A549 (cell line): ENCODE data around the gene OR1F1. TPM values are rescaled to one million over a fixed set of nuclear protein-coding genes. Genes with fewer than 3 reads are reported as not detected.
A peak's percentile ranks its signal among the peaks of the same experiment; 100 is the strongest.

Experiments
- ATAC-seq, 2 experiments: fragments of 200-7000 bp in 1 of 2; fragments of >200 bp in 1 of 2; cut with Nextera tagmentation in 1 of 2; cut with Tn5 transposase in 1 of 2; 3 replicates each; pipeline versions ENCODE4 v1.8.0 to v1.9.1; 2018 to 2020; ENCODE audit warnings: mild to moderate bottlenecking in 1 of 2, moderate library complexity in 1 of 2
- CTCF ChIA-PET: fragments of 300-600 bp; sonication (Branson Sonifier 250); formaldehyde crosslinking; extraction: SDS; loops from one replicate; lab custom pipeline; 2021; ENCODE audit warnings: antibody characterized with exemption, inconsistent platforms; lab: Yijun Ruan, JAX
- POLR2A ChIA-PET: fragments of 350-600 bp; formaldehyde crosslinking; extraction: SDS; loops from one replicate; lab custom pipeline; 2021; ENCODE audit warnings: antibody characterized with exemption, inconsistent platforms; lab: Yijun Ruan, JAX
- DNase-seq, 2 experiments: peaks; one replicate each; pipeline versions ENCODE4 v3.0.0 to v3.0.0-alpha.2; 2011 to 2016; ENCODE audit warnings: low read depth in 1 of 2, low spot score in 1 of 2
- FAIRE-seq: peaks from 2 replicates; lab custom pipeline; 2011; peaks lifted over from hg19 to GRCh38; lab: Jason Lieb, UNC
- H3K27ac ChIP-seq, 2 experiments: fragments of >200 bp; sonication (Bioruptor Twin); formaldehyde crosslinking; 3 replicates each; pipeline ENCODE4 v1.5.1; 2016 to 2017
- H3K4me1 ChIP-seq: fragments of >200 bp; sonication (Bioruptor Twin); formaldehyde crosslinking; 3 replicates; pipeline ENCODE4 v1.6.1; 2016
- H3K4me2 ChIP-seq: fragments of >200 bp; sonication (Bioruptor Twin); formaldehyde crosslinking; 3 replicates; pipeline ENCODE4 v1.6.1; 2016
- H3K4me3 ChIP-seq: fragments of >200 bp; sonication (Bioruptor Twin); formaldehyde crosslinking; 3 replicates; pipeline ENCODE4 v1.5.1; 2016
- H3K9me3 ChIP-seq: fragments of >200 bp; sonication (Bioruptor Twin); formaldehyde crosslinking; 3 replicates; pipeline ENCODE4 v1.6.1; 2016
- CBX2 ChIP-seq: fragments of 200-600 bp; sonication (generic); IDR thresholded peaks from 2 replicates; pipeline ENCODE4 v1.6.1; 2016; ENCODE audit warnings: low read depth, mild to moderate bottlenecking, borderline replicate concordance
- CHD4 ChIP-seq: fragments of 200-600 bp; sonication (generic); IDR thresholded peaks from 2 replicates; pipeline ENCODE4 v1.6.1; 2016; ENCODE audit warnings: antibody characterized with exemption, mild to moderate bottlenecking, borderline replicate concordance
- ESRRA ChIP-seq: fragments of 150-350 bp; IDR thresholded peaks from 2 replicates; pipeline ENCODE4 v1.6.1; 2014; ENCODE audit warnings: mild to moderate bottlenecking, low read length, borderline replicate concordance
- HDAC2 ChIP-seq: fragments of 200-600 bp; sonication (generic); IDR thresholded peaks from 2 replicates; pipeline ENCODE4 v1.6.1; 2016
- HEYL ChIP-seq: fragments of 250-450 bp; sonication (Bioruptor Pico); IDR thresholded peaks from 2 replicates; pipeline ENCODE4 v1.8.0; 2021; ENCODE audit warnings: mild to moderate bottlenecking, moderate library complexity
- HOXB5 ChIP-seq: fragments of 250-450 bp; sonication (Bioruptor Pico); IDR thresholded peaks from 2 replicates; pipeline ENCODE4 v1.5.0; 2020; ENCODE audit warnings: mild to moderate bottlenecking, moderate library complexity
- MYC ChIP-seq: IDR thresholded peaks from 2 replicates; pipeline ENCODE4 v1.6.1; 2012; ENCODE audit warnings: mild to moderate bottlenecking, inconsistent platforms, low read length, improper control_type of control experiment, borderline replicate concordance
- NFE2L2 ChIP-seq: fragments of 150-350 bp; conservative IDR thresholded peaks from 2 replicates; pipeline ENCODE4 v1.6.1; 2014; ENCODE audit warnings: low read length
- NR3C1 ChIP-seq: fragments of >200 bp; sonication (Bioruptor Twin); formaldehyde crosslinking; IDR thresholded peaks from 3 replicates; pipeline ENCODE4 v1.6.1; 2017
- PHF8 ChIP-seq: fragments of 200-600 bp; sonication (generic); IDR thresholded peaks from 2 replicates; pipeline ENCODE4 v1.6.1; 2016; ENCODE audit warnings: low read depth, mild to moderate bottlenecking, antibody characterized with exemption, moderate library complexity, borderline replicate concordance
- RAD21 ChIP-seq, 2 experiments: fragments of >200 bp in 1 of 2; sonication (Bioruptor Twin) in 1 of 2; formaldehyde crosslinking in 1 of 2; IDR thresholded peaks in 1 of 2; conservative IDR thresholded peaks in 1 of 2; 2 replicates in 1 of 2; 3 replicates in 1 of 2; pipeline ENCODE4 v1.6.1; 2012 to 2018; ENCODE audit warnings: inconsistent platforms in 1 of 2
- SREBF2 ChIP-seq: fragments of 450-650 bp; IDR thresholded peaks from 2 replicates; pipeline ENCODE4 v1.6.1; 2014; ENCODE audit warnings: mild to moderate bottlenecking, moderate library complexity
- TFCP2L1 ChIP-seq: fragments of 250-450 bp; sonication (Bioruptor Pico); IDR thresholded peaks from 2 replicates; pipeline ENCODE4 v1.5.0; 2021; ENCODE audit warnings: mild to moderate bottlenecking
- WGBS: methylation state at CpG from one replicate; pipeline ENCODE4 v1.1.6; 2017; ENCODE audit errors: missing lambda C conversion rate; 5-methylcytosine and 5-hydroxymethylcytosine counted together
- polyA plus RNA-seq, 4 experiments: library from polyadenylated mRNA; depleted of rRNA in 3 of 4; stranded (reverse); fragments of >200 nt; fragmentation: RNase III in 1 of 4; extraction: RNeasy Plus Mini Kit Qiagen cat#74134 plus additional on column Dnase treatment in 1 of 4; gene quantifications; 2 replicates in 3 of 4; 3 replicates in 1 of 4; pipeline ENCODE4 v1.2.3, GENCODE V29; 2011 to 2017
- TF ChIP-seq, protein P1 (sequence below): fragments of 150-350 bp; IDR thresholded peaks from 2 replicates; pipeline ENCODE4 v1.6.1; 2014; ENCODE audit warnings: low read depth, mild to moderate bottlenecking, low read length
- TF ChIP-seq, protein P2 (sequence below): IDR thresholded peaks from 2 replicates; pipeline ENCODE4 v1.6.1; 2012
- TF ChIP-seq, protein P3 (sequence below): fragments of >200 bp; sonication (Bioruptor Twin); formaldehyde crosslinking; IDR thresholded peaks from 3 replicates; pipeline ENCODE4 v1.6.1; 2016
- TF ChIP-seq, protein P4 (sequence below): fragments of >200 bp; sonication (Bioruptor Twin); formaldehyde crosslinking; IDR thresholded peaks from 3 replicates; pipeline ENCODE4 v1.5.1; 2016
- TF ChIP-seq, protein P5 (sequence below): fragments of 250-450 bp; sonication (Bioruptor Pico); IDR thresholded peaks from 2 replicates; pipeline ENCODE4 v1.5.0; 2021; ENCODE audit warnings: mild to moderate bottlenecking, moderate library complexity, borderline replicate concordance
- TF ChIP-seq, protein P6 (sequence below): fragments of 450-650 bp; IDR thresholded peaks from 2 replicates; pipeline ENCODE4 v1.6.1; 2014; ENCODE audit warnings: antibody characterized with exemption
- TF ChIP-seq, protein P7 (sequence below): fragments of 200-600 bp; sonication (generic); IDR thresholded peaks from 2 replicates; pipeline ENCODE4 v1.6.1; 2016; ENCODE audit warnings: antibody characterized with exemption, mild to moderate bottlenecking, moderate library complexity

The OR1F1 gene
- polyA plus RNA-seq, 2 of the 4 experiments (the other 2 are of a cell fraction), result 0.31 to 1.3 TPM

DNA sequence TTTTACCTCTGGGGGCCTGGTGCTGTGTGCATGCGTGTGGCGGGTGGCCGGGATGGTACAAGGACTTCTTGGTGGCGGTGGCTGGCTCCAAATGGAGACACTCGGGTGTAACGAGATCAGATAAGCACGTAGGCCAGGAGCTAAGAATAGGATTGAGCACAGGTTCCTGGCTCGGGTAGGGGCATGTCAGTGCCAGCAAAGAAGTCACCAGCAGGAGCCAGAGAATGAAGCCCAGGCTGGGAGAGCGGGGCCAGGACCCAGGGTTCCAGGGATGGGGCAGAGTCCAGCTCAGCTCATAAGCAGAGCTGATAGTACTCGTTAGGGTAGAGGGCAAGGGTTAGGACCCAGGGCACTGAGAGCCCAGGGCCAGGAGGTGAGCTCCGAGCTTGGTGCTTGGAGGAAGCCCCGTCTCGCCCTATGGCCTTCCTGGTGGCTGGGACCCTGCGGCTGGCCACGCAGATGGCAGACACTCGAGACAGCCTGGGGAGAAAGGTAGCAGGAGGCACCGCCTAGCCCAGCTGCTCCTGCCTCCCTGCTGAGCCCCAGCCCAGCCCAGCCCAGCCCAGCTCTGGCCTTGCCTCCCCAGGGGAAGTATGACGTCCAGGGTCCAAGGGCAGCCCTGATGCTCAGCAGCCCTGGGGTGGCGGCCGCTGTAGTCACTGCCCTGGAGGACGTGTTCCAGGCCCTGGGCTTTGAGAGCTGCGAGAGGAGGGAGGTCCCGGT is 44.2 kb upstream of the OR1F1 start:
- ATAC-seq (peak; percentile 6 to 14; a peak in 2 of 6 replicates), FAIRE-seq (no peak), DNase-seq (no peak)
- no peaks in the 10 kb centered on the region for H3K4me1 ChIP-seq
- H3K27ac ChIP-seq, result no peak overlapping the region
- WGBS, result 84% methylated on average over 15 of the region's 23 CpGs
- CTCF ChIA-PET, result interaction anchor here (0.8 to 11.2 kb wide), 3 partner anchors 9 to 43 kb away, joined by 4 to 158 read pairs (median 9); partner anchors contain the start of gene ZNF213
- POLR2A ChIA-PET, result interaction anchor here (2.3 kb wide), 1 partner anchor 9 kb away, joined by 23 read pairs; the partner anchor contains the start of gene ZNF213
- H3K4me3 ChIP-seq, result no peak overlapping the region
- no peaks in the 10 kb centered on the region for H3K9me3 ChIP-seq
- TF ChIP-seq, protein P1, sequence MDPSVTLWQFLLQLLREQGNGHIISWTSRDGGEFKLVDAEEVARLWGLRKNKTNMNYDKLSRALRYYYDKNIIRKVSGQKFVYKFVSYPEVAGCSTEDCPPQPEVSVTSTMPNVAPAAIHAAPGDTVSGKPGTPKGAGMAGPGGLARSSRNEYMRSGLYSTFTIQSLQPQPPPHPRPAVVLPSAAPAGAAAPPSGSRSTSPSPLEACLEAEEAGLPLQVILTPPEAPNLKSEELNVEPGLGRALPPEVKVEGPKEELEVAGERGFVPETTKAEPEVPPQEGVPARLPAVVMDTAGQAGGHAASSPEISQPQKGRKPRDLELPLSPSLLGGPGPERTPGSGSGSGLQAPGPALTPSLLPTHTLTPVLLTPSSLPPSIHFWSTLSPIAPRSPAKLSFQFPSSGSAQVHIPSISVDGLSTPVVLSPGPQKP, result no peak
- TF ChIP-seq NR3C1 (no peak), ESRRA (no peak), CHD4 (no peak), RAD21 (conservative IDR thresholded peaks at IDR 0.05 in 1 of 2, IDR thresholded peaks at IDR 0.05 in 1 of 2) (no peak), HOXB5 (CRISPR knock-in tag) (no peak), PHF8 (no peak), TFCP2L1 (CRISPR knock-in tag) (no peak), HEYL (CRISPR knock-in tag) (no peak)
- TF ChIP-seq, protein P2, sequence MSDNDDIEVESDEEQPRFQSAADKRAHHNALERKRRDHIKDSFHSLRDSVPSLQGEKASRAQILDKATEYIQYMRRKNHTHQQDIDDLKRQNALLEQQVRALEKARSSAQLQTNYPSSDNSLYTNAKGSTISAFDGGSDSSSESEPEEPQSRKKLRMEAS, result no peak
- TF ChIP-seq, protein P3, sequence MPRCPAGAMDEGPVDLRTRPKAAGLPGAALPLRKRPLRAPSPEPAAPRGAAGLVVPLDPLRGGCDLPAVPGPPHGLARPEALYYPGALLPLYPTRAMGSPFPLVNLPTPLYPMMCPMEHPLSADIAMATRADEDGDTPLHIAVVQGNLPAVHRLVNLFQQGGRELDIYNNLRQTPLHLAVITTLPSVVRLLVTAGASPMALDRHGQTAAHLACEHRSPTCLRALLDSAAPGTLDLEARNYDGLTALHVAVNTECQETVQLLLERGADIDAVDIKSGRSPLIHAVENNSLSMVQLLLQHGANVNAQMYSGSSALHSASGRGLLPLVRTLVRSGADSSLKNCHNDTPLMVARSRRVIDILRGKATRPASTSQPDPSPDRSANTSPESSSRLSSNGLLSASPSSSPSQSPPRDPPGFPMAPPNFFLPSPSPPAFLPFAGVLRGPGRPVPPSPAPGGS, result no peak
- TF ChIP-seq, protein P4, sequence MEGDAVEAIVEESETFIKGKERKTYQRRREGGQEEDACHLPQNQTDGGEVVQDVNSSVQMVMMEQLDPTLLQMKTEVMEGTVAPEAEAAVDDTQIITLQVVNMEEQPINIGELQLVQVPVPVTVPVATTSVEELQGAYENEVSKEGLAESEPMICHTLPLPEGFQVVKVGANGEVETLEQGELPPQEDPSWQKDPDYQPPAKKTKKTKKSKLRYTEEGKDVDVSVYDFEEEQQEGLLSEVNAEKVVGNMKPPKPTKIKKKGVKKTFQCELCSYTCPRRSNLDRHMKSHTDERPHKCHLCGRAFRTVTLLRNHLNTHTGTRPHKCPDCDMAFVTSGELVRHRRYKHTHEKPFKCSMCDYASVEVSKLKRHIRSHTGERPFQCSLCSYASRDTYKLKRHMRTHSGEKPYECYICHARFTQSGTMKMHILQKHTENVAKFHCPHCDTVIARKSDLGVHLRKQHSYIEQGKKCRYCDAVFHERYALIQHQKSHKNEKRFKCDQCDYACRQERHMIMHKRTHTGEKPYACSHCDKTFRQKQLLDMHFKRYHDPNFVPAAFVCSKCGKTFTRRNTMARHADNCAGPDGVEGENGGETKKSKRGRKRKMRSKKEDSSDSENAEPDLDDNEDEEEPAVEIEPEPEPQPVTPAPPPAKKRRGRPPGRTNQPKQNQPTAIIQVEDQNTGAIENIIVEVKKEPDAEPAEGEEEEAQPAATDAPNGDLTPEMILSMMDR, result no peak
- TF ChIP-seq, protein P5, sequence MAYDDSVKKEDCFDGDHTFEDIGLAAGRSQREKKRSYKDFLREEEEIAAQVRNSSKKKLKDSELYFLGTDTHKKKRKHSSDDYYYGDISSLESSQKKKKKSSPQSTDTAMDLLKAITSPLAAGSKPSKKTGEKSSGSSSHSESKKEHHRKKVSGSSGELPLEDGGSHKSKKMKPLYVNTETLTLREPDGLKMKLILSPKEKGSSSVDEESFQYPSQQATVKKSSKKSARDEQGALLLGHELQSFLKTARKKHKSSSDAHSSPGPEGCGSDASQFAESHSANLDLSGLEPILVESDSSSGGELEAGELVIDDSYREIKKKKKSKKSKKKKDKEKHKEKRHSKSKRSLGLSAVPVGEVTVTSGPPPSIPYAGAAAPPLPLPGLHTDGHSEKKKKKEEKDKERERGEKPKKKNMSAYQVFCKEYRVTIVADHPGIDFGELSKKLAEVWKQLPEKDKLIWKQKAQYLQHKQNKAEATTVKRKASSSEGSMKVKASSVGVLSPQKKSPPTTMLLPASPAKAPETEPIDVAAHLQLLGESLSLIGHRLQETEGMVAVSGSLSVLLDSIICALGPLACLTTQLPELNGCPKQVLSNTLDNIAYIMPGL (CRISPR knock-in tag), result no peak
- TF ChIP-seq, protein P6, sequence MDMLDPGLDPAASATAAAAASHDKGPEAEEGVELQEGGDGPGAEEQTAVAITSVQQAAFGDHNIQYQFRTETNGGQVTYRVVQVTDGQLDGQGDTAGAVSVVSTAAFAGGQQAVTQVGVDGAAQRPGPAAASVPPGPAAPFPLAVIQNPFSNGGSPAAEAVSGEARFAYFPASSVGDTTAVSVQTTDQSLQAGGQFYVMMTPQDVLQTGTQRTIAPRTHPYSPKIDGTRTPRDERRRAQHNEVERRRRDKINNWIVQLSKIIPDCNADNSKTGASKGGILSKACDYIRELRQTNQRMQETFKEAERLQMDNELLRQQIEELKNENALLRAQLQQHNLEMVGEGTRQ, result no peak
- H3K4me2 ChIP-seq, result no peak overlapping the region

DNA sequence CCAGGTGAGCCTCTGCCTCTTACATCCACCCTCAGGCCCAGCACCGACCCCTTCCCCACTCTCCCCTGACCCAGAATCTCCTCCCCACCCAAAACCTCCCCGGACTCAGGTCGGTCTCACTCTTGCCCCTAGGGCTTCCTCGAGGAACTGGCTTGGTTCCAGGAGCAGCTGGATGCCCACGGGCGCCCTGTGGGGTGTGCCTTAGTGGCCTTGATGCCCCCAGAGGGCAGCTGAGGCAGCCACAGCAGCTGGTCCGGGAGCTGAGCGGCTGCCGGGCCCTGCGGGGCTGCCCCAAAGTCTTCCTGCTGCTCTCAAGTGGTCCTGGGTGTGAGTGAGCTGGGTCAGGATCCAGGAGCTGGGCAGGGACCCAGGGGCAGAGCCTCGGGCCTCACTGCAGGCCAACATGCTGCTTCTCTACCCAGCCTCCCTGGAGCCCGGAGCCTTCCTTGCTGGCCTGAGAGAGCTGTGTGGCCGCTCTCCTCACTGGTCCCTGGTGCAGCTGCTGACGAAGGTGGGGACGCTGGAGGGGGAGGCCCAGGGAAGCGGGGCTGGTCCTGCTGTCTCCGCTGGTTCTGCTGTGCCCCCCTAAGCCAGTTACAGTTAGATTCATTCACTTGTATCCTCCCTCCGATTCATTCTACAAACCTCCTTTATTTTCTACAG is 43.6 kb upstream of the OR1F1 start:
- DNase-seq (no peak), FAIRE-seq (no peak), ATAC-seq (0 out of 6 replicates have a peak, but pooled peaks of 1 of the 2 experiments have one; percentile 4)
- Histone ChIP-seq H3K27ac (no peak overlapping the region), H3K4me2 (no peak overlapping the region), H3K9me3 (no peaks in the 10 kb centered on the region), H3K4me1 (peaks cover 6% of the 10 kb centered on the region), H3K4me3 (no peak overlapping the region)
- ChIA-PET CTCF (interaction anchor here (0.8 to 11.2 kb wide), 4 partner anchors 9 to 86 kb away, joined by 3 to 158 read pairs (median 6); partner anchors contain the start of gene ZNF213), POLR2A (interaction anchor here (2.3 kb wide), 1 partner anchor 10 kb away, joined by 23 read pairs; the partner anchor contains the start of gene ZNF213)
- WGBS, result 75% methylated on average over 13 of the region's 18 CpGs
- TF ChIP-seq SREBF2 (no peak), HDAC2 (no peak), MYC (no peak), NFE2L2 (no peak), CBX2 (no peak)
- TF ChIP-seq, protein P7, sequence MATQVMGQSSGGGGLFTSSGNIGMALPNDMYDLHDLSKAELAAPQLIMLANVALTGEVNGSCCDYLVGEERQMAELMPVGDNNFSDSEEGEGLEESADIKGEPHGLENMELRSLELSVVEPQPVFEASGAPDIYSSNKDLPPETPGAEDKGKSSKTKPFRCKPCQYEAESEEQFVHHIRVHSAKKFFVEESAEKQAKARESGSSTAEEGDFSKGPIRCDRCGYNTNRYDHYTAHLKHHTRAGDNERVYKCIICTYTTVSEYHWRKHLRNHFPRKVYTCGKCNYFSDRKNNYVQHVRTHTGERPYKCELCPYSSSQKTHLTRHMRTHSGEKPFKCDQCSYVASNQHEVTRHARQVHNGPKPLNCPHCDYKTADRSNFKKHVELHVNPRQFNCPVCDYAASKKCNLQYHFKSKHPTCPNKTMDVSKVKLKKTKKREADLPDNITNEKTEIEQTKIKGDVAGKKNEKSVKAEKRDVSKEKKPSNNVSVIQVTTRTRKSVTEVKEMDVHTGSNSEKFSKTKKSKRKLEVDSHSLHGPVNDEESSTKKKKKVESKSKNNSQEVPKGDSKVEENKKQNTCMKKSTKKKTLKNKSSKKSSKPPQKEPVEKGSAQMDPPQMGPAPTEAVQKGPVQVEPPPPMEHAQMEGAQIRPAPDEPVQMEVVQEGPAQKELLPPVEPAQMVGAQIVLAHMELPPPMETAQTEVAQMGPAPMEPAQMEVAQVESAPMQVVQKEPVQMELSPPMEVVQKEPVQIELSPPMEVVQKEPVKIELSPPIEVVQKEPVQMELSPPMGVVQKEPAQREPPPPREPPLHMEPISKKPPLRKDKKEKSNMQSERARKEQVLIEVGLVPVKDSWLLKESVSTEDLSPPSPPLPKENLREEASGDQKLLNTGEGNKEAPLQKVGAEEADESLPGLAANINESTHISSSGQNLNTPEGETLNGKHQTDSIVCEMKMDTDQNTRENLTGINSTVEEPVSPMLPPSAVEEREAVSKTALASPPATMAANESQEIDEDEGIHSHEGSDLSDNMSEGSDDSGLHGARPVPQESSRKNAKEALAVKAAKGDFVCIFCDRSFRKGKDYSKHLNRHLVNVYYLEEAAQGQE, result no peak
- TF ChIP-seq, protein P1, result no peak
